K562 (cell line): ENCODE results near the gene ATXN2L. TPM values are rescaled to one million over a fixed set of nuclear protein-coding genes. Genes with fewer than 3 reads are reported as not detected.
A peak's percentile ranks its signal among the peaks of the same experiment; 100 is the strongest.

Source experiments
- CBFB ChIP-seq: sonication (generic); formaldehyde crosslinking; IDR thresholded peaks from 2 replicates; pipeline ENCODE4 v1.4.0; 2020; ENCODE audit warnings: mild to moderate bottlenecking, missing genetic modification reagents
- NFATC3 ChIP-seq: fragments of 450-650 bp; IDR thresholded peaks from 2 replicates; pipeline ENCODE4 v1.6.1; 2017; ENCODE audit warnings: mild to moderate bottlenecking
- RB1 ChIP-seq: fragments of 450-650 bp; IDR thresholded peaks from 2 replicates; pipeline ENCODE4 v1.6.1; 2017; ENCODE audit warnings: low read depth, mild to moderate bottlenecking
- SMARCC2 ChIP-seq: fragments of 450-650 bp; IDR thresholded peaks from 2 replicates; pipeline ENCODE4 v1.6.1; 2017; ENCODE audit warnings: antibody characterized with exemption, moderate library complexity, mild to moderate bottlenecking, low read depth
- TEAD2 ChIP-seq: fragments of 450-650 bp; IDR thresholded peaks from 2 replicates; pipeline ENCODE4 v1.6.1; 2016; ENCODE audit warnings: missing genetic modification characterization, control low read depth, missing compliant biosample characterization
- polyA plus RNA-seq, 8 experiments: library from polyadenylated mRNA; depleted of rRNA in 4 of 8; stranded (reverse) in 5 of 8; unstranded in 3 of 8; fragments of >200 nt; fragmentation: Nextera tagmentation in 2 of 8; fragmentation: Illumina TruSeq in 1 of 8; extraction: Ambion mirVana in 2 of 8; extraction: Trizol in 1 of 8; gene quantifications; 2 replicates each; pipeline versions ENCODE4 v1.2.1 to v1.2.3, GENCODE V29; 2011 to 2014; ENCODE audit warnings: inconsistent platforms in 1 of 8, missing spikeins in 1 of 8
- total RNA-seq, 7 experiments: library from RNA; depleted of rRNA in 6 of 7; stranded (reverse); fragments of >200 nt in 6 of 7; fragmentation: Illumina TruSeq in 2 of 7; extraction: Trizol in 2 of 7; gene quantifications; 2 replicates each; pipeline versions ENCODE4 v1.2.1 to v1.2.3, GENCODE V29; 2011 to 2021; ENCODE audit warnings: low replicate concordance in 1 of 7
- TF ChIP-seq, protein P1 (sequence below): sonication (generic); formaldehyde crosslinking; IDR thresholded peaks from 2 replicates; pipeline ENCODE4 v1.9.0; 2022; ENCODE audit warnings: mild to moderate bottlenecking, missing genetic modification reagents
- TF ChIP-seq, protein P2 (sequence below): sonication (generic); formaldehyde crosslinking; IDR thresholded peaks from 2 replicates; pipeline ENCODE4 v1.4.0; 2020; ENCODE audit warnings: mild to moderate bottlenecking, missing genetic modification reagents
- TF ChIP-seq, protein P3 (sequence below): fragments of 450-650 bp; conservative IDR thresholded peaks from 2 replicates; pipeline ENCODE4 v1.6.1; 2016; ENCODE audit warnings: missing genetic modification characterization, low read depth, mild to moderate bottlenecking, missing compliant biosample characterization, moderate library complexity
- TF ChIP-seq, protein P4 (sequence below): sonication (generic); formaldehyde crosslinking; IDR thresholded peaks from 2 replicates; pipeline ENCODE4 v1.8.0; 2022; ENCODE audit warnings: missing genetic modification reagents, mild to moderate bottlenecking, borderline replicate concordance
- TF ChIP-seq, protein P5 (sequence below), 2 experiments: fragments of 450-650 bp in 1 of 2; sonication (generic) in 1 of 2; formaldehyde crosslinking in 1 of 2; IDR thresholded peaks; 2 replicates each; pipeline versions ENCODE4 v1.7.1 to v1.9.0; 2016 to 2022; ENCODE audit warnings: inconsistent platforms in 1 of 2, mild to moderate bottlenecking in 1 of 2, missing genetic modification reagents in 1 of 2

ATXN2L gene
- total and polyA plus RNA-seq, 9 of the 15 experiments (the other 6 are each of a cell fraction or from before 2014, with no cell fraction given) = 3.8 to 280 (median 37.2) TPM

DNA sequence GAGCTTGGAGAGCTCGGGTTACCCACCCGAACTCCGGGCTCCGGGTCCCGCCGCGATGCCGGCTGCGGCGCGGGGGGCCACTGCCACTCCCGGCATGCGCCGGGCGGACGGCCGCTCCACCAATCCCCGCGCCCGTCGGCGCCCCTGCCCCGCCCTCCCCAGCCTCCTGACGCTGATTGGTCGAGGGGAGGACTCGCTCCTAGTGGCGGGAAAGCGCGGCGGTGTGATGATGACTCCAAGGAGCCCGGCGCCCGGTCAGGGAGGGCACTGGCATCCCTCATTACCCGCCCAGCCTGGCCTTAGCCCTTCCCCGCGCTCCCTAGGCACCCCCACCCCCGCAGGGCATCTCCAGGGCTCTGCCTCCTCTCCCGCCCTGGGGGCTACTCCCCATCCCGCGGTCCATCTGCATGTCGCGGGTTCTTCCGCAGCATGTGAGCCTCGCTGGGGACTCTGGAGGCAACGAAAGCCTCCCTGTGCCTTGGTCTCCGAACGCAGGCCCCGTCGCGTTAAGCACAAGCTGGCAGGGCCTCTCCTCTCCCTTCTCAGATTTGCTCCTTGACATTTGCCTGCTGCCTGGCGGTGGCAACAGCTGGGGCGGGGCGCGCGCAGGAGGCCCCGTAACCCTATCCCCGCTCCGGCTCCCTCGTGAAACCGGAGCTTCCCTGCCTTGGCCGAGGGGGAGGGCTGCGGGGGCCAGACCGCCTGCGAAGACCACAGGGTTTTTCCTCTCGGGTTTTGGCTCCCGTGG, 57.2 kb downstream of the ATXN2L start (continued):
- TF ChIP-seq TEAD2 (tag) = no peak
- no peak for TF ChIP-seq CBFB (CRISPR knock-in tag)
- TF ChIP-seq, protein P1, sequence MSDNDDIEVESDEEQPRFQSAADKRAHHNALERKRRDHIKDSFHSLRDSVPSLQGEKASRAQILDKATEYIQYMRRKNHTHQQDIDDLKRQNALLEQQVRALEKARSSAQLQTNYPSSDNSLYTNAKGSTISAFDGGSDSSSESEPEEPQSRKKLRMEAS = peak; percentile 96
- TF ChIP-seq, protein P2, sequence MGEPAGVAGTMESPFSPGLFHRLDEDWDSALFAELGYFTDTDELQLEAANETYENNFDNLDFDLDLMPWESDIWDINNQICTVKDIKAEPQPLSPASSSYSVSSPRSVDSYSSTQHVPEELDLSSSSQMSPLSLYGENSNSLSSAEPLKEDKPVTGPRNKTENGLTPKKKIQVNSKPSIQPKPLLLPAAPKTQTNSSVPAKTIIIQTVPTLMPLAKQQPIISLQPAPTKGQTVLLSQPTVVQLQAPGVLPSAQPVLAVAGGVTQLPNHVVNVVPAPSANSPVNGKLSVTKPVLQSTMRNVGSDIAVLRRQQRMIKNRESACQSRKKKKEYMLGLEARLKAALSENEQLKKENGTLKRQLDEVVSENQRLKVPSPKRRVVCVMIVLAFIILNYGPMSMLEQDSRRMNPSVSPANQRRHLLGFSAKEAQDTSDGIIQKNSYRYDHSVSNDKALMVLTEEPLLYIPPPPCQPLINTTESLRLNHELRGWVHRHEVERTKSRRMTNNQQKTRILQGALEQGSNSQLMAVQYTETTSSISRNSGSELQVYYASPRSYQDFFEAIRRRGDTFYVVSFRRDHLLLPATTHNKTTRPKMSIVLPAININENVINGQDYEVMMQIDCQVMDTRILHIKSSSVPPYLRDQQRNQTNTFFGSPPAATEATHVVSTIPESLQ (CRISPR knock-in tag) = peak; percentile 93; the same call in 1 of the 2 replicates
- TF ChIP-seq, protein P3, sequence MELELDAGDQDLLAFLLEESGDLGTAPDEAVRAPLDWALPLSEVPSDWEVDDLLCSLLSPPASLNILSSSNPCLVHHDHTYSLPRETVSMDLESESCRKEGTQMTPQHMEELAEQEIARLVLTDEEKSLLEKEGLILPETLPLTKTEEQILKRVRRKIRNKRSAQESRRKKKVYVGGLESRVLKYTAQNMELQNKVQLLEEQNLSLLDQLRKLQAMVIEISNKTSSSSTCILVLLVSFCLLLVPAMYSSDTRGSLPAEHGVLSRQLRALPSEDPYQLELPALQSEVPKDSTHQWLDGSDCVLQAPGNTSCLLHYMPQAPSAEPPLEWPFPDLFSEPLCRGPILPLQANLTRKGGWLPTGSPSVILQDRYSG (tag) = no peak
- TF ChIP-seq RB1 = peak; percentile 92
- TF ChIP-seq, protein P4, sequence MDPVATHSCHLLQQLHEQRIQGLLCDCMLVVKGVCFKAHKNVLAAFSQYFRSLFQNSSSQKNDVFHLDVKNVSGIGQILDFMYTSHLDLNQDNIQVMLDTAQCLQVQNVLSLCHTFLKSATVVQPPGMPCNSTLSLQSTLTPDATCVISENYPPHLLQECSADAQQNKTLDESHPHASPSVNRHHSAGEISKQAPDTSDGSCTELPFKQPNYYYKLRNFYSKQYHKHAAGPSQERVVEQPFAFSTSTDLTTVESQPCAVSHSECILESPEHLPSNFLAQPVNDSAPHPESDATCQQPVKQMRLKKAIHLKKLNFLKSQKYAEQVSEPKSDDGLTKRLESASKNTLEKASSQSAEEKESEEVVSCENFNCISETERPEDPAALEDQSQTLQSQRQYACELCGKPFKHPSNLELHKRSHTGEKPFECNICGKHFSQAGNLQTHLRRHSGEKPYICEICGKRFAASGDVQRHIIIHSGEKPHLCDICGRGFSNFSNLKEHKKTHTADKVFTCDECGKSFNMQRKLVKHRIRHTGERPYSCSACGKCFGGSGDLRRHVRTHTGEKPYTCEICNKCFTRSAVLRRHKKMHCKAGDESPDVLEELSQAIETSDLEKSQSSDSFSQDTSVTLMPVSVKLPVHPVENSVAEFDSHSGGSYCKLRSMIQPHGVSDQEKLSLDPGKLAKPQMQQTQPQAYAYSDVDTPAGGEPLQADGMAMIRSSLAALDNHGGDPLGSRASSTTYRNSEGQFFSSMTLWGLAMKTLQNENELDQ (CRISPR knock-in tag) = peak; percentile 94
- no peak for TF ChIP-seq SMARCC2
- TF ChIP-seq, protein P5, sequence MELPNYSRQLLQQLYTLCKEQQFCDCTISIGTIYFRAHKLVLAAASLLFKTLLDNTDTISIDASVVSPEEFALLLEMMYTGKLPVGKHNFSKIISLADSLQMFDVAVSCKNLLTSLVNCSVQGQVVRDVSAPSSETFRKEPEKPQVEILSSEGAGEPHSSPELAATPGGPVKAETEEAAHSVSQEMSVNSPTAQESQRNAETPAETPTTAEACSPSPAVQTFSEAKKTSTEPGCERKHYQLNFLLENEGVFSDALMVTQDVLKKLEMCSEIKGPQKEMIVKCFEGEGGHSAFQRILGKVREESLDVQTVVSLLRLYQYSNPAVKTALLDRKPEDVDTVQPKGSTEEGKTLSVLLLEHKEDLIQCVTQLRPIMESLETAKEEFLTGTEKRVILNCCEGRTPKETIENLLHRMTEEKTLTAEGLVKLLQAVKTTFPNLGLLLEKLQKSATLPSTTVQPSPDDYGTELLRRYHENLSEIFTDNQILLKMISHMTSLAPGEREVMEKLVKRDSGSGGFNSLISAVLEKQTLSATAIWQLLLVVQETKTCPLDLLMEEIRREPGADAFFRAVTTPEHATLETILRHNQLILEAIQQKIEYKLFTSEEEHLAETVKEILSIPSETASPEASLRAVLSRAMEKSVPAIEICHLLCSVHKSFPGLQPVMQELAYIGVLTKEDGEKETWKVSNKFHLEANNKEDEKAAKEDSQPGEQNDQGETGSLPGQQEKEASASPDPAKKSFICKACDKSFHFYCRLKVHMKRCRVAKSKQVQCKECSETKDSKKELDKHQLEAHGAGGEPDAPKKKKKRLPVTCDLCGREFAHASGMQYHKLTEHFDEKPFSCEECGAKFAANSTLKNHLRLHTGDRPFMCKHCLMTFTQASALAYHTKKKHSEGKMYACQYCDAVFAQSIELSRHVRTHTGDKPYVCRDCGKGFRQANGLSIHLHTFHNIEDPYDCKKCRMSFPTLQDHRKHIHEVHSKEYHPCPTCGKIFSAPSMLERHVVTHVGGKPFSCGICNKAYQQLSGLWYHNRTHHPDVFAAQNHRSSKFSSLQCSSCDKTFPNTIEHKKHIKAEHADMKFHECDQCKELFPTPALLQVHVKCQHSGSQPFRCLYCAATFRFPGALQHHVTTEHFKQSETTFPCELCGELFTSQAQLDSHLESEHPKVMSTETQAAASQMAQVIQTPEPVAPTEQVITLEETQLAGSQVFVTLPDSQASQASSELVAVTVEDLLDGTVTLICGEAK (IDR thresholded peaks at IDR 0.05) = no peak
- TF ChIP-seq, protein P5 (CRISPR knock-in tag; IDR thresholded peaks at IDR 0.05) = peak; percentile 47; the same call in 1 of the 2 replicates
- TF ChIP-seq NFATC3 = no peak
